GM21825 (cell line): Measurements from ENCODE around the gene RABGAP1L.
"Not testable (repeated sequence)": the region's sequence is repeated elsewhere in the genome, so short reads cannot be mapped to it uniquely, and the experiment has no call there.

Experiments
- ATAC-seq: cut with Tn5 transposase; IDR thresholded peaks from one replicate; pipeline ENCODE4 v1.9.1; 2021; ENCODE audit warnings: mild to moderate bottlenecking, moderate library complexity; ENCODE audit not compliant: unreplicated experiment

Gene RABGAP1L

GRCh38 chr1:174543421-174543820 lies 384.1 kb downstream of the RABGAP1L start:
- ATAC-seq, result not testable (repeated sequence)

GRCh38 chr1:174550296-174550695 lies 391.0 kb downstream of the RABGAP1L start:
- ATAC-seq, result no peak

GRCh38 chr1:174556392-174556791 lies 397.1 kb downstream of the RABGAP1L start:
- no peak for ATAC-seq

- ATAC-seq, result no peak
These were observed 409.2 kb downstream of the RABGAP1L start for GRCh38 chr1:174568551-174568950.

GRCh38 chr1:174569240-174569639 lies 409.9 kb downstream of the RABGAP1L start:
- no peak for ATAC-seq

- no peak for ATAC-seq
These were observed 413.5 kb downstream of the RABGAP1L start for GRCh38 chr1:174572771-174573170.

GRCh38 chr1:174576120-174576519 lies 416.8 kb downstream of the RABGAP1L start:
- ATAC-seq, result not testable (repeated sequence)

GRCh38 chr1:174577681-174578080 lies 418.4 kb downstream of the RABGAP1L start:
- ATAC-seq, result no peak

GRCh38 chr1:174580801-174581200 lies 421.5 kb downstream of the RABGAP1L start:
- ATAC-seq, result no peak

GRCh38 chr1:174583316-174583715 lies 424.0 kb downstream of the RABGAP1L start:
- ATAC-seq, result no peak

- no peak for ATAC-seq
These were observed 424.8 kb downstream of the RABGAP1L start for GRCh38 chr1:174584071-174584470.

GRCh38 chr1:174588618-174589017 lies 429.3 kb downstream of the RABGAP1L start:
- not testable (repeated sequence) for ATAC-seq

- ATAC-seq, result no peak
These were observed 445.9 kb downstream of the RABGAP1L start for GRCh38 chr1:174605198-174605597.

GRCh38 chr1:174606471-174606870 lies 447.2 kb downstream of the RABGAP1L start:
- no peak for ATAC-seq

- not testable (repeated sequence) for ATAC-seq
These were observed 458.6 kb downstream of the RABGAP1L start for GRCh38 chr1:174617905-174618304.

GRCh38 chr1:174623324-174624035 lies 464.2 kb downstream of the RABGAP1L start:
- no peak for ATAC-seq

GRCh38 chr1:174626031-174627025 lies 467.0 kb downstream of the RABGAP1L start:
- ATAC-seq, result no peak

GRCh38 chr1:174637487-174637886 lies 478.2 kb downstream of the RABGAP1L start:
- ATAC-seq, result no peak

GRCh38 chr1:174639461-174639860 lies 480.1 kb downstream of the RABGAP1L start:
- no peak for ATAC-seq

- ATAC-seq, result no peak
These were observed 481.5 kb downstream of the RABGAP1L start for GRCh38 chr1:174640783-174641182.

GRCh38 chr1:174642393-174642792 lies 483.1 kb downstream of the RABGAP1L start:
- no peak for ATAC-seq

- ATAC-seq, result no peak
These were observed 483.9 kb downstream of the RABGAP1L start for GRCh38 chr1:174643206-174643605.
